ENCODE results near the gene TCAP.

The TCAP gene

DNA sequence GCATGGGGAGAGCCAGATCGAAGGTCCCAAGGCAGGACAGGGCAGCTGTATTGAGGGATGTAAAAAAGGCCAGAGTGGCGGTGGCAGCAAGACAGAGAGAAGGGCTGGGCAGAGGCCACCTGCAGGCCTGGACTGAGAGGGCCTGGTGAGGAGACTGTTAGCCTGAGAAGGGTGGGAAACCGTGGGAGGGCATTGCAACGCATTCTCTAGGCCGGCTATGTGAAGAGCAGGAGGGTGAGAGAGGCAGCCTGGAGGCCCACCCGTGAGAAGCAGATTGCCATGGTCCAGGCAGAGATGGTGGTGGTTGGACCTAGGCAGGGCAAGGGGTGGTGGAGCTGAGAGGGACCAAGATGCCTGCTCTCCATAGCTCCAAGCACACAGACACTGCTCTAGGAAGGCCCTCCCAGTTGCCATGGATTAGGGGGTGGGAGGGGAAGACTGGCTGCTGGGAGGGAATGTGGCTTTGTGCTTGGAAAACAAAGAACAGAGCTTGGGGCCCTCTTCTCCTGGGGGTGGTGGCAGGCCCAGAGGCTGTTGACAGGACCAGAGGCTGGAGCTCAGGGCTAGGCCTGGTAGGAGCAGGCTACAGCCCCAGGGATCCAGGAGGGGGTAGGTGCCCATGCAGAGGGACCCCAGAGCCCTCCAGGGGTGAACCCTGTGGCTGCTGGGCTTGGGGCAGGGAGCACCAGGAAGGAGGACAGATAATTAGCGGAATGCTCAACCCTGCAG is 12.4 kb upstream of the TCAP start:
- Histone ChIP-seq H3K9ac (ENCODE audit: low read length in 2 of 2) (no peak overlapping the region), H3K36me3 (ENCODE audit: control insufficient read depth in 2 of 2, insufficient read depth in 2 of 2, low read length in 2 of 2) (peaks cover under 1 to 3% of the 10 kb centered on the region in 2 donors), H3K27ac (ENCODE audit: low read length) (no peak overlapping the region), H3K9me3 (ENCODE audit: control insufficient read depth in 2 of 2, low read length in 2 of 2) (no peaks in the 10 kb centered on the region), H3K27me3 (ENCODE audit: control insufficient read depth in 1 of 2, insufficient read depth in 2 of 2, low read length in 2 of 2) (no peaks in the 10 kb centered on the region), H3K4me3 (ENCODE audit: low read length in 2 of 2) (no peak overlapping the region), H3K4me1 (ENCODE audit: control insufficient read depth, insufficient read depth, low read length) (peaks cover 7% of the 10 kb centered on the region)

DNA sequence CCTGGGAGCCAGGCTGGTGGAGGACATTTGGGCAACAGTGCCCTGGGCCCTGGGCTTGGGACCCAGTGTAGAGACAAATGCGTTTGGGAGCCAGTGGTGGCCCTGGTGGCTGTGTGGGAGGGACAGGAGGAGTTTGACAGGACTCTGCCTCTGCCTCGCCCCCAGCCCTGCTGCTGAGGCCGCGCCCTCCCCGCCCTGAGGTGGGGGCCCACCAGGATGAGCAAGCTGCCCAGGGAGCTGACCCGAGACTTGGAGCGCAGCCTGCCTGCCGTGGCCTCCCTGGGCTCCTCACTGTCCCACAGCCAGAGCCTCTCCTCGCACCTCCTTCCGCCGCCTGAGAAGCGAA is 11.9 kb upstream of the TCAP start:
- peaks cover 7% of the 10 kb centered on the region for H3K4me1 ChIP-seq (ENCODE audit: control insufficient read depth, insufficient read depth, low read length)
- no peaks in the 10 kb centered on the region for H3K9me3 ChIP-seq (ENCODE audit: control insufficient read depth in 2 of 2, low read length in 2 of 2)
- H3K27ac ChIP-seq (ENCODE audit: low read length): no peak overlapping the region
- no peaks in the 10 kb centered on the region for H3K27me3 ChIP-seq (ENCODE audit: control insufficient read depth in 1 of 2, insufficient read depth in 2 of 2, low read length in 2 of 2)
- H3K36me3 ChIP-seq (ENCODE audit: control insufficient read depth in 2 of 2, insufficient read depth in 2 of 2, low read length in 2 of 2): peaks cover 4 to 6% of the 10 kb centered on the region in 2 donors
- no peak overlapping the region for H3K9ac ChIP-seq (ENCODE audit: low read length in 2 of 2)
- H3K4me3 ChIP-seq (ENCODE audit: low read length in 2 of 2): no peak overlapping the region

DNA sequence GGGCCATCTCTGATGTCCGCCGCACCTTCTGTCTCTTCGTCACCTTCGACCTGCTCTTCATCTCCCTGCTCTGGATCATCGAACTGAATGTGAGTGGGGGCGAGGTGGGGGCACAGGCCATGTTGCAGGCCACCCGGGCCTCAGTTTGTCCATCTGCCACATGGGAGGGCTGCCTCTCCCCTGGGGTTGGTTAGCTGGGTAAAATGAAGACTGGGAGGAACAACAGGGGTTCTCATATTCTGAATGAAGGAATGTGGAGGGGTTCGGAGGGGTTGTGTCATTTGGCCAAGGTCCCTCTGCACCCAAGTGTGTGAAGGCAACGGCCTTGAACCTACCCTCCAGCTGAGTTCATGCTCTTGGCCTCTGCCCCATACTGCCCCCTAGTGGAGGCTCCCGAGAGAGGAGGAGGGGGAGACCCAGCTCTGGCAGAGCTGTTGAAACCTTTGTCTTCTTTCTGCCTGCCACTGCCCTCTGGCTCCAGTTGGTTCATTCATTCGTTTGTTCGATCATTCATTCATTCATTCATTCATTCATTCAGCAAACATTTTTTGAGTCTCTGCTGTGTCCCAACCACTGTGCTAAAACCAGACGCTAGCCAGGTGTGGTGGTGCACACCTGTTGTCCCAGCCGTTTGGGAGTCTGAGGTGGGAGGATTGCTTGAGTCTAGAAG is 11.4 kb upstream of the TCAP start:
- Histone ChIP-seq H3K27ac (ENCODE audit: low read length) (no peak overlapping the region), H3K9ac (ENCODE audit: low read length in 2 of 2) (no peak overlapping the region), H3K27me3 (ENCODE audit: control insufficient read depth in 1 of 2, insufficient read depth in 2 of 2, low read length in 2 of 2) (no peaks in the 10 kb centered on the region), H3K4me3 (ENCODE audit: low read length in 2 of 2) (no peak overlapping the region), H3K9me3 (ENCODE audit: control insufficient read depth in 2 of 2, low read length in 2 of 2) (no peaks in the 10 kb centered on the region), H3K36me3 (ENCODE audit: control insufficient read depth in 2 of 2, insufficient read depth in 2 of 2, low read length in 2 of 2) (peaks cover 8 to 11% of the 10 kb centered on the region in 2 donors), H3K4me1 (ENCODE audit: control insufficient read depth, insufficient read depth, low read length) (peaks cover 7% of the 10 kb centered on the region)

DNA sequence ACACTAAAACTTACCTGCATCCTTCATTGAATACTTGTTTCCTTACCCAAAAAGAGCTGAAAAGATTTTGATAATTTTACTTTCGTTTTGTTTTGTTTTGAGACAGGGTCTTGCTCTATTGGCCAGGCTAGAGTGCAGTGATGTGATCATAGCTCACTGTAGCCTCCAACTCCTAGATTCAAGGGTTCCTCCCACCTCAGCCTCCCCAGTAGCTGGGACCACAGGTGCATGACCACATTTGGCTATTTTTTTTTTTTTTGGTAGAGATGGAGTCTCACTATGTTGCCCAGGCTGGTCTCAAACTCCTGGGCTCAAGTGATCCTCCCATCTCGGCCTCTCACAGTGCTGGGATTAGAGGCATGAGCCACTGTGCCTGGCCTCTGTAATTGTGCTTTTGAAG is 10.0 kb upstream of the TCAP start:
- Histone ChIP-seq H3K4me3 (ENCODE audit: low read length in 2 of 2) (no peak overlapping the region), H3K27ac (ENCODE audit: low read length) (no peak overlapping the region), H3K4me1 (ENCODE audit: control insufficient read depth, insufficient read depth, low read length) (peaks cover 7% of the 10 kb centered on the region), H3K36me3 (ENCODE audit: control insufficient read depth in 2 of 2, insufficient read depth in 2 of 2, low read length in 2 of 2) (peaks cover 11 to 16% of the 10 kb centered on the region in 2 donors), H3K9ac (ENCODE audit: low read length in 2 of 2) (no peak overlapping the region), H3K9me3 (ENCODE audit: control insufficient read depth in 2 of 2, low read length in 2 of 2) (no peaks in the 10 kb centered on the region), H3K27me3 (ENCODE audit: control insufficient read depth in 1 of 2, insufficient read depth in 2 of 2, low read length in 2 of 2) (no peaks in the 10 kb centered on the region)

DNA sequence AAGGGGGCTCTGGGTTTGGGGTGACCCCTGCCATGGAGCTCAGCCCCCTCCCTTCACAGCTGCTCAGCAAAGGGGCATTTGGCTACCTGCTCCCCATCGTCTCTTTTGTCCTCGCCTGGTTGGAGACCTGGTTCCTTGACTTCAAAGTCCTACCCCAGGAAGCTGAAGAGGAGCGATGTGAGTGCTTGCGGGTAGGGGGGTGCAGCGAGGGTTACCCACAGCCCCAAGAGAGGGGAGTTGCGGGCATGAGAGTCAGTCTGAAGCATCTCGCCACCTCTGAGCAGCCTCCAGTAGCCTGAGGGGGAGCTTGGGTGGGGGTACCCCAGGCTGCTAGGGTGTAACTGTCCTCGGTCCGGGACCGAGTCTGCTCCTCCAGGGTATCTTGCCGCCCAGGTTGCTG is 6.8 kb upstream of the TCAP start:
- Histone ChIP-seq H3K27ac (ENCODE audit: low read length) (no peak overlapping the region), H3K4me1 (ENCODE audit: control insufficient read depth, insufficient read depth, low read length) (peaks cover 4% of the 10 kb centered on the region), H3K9ac (ENCODE audit: low read length in 2 of 2) (no peak overlapping the region), H3K36me3 (ENCODE audit: control insufficient read depth in 2 of 2, insufficient read depth in 2 of 2, low read length in 2 of 2) (peaks cover 21 to 22% of the 10 kb centered on the region in 2 donors), H3K27me3 (ENCODE audit: control insufficient read depth in 1 of 2, insufficient read depth in 2 of 2, low read length in 2 of 2) (no peaks in the 10 kb centered on the region), H3K4me3 (ENCODE audit: low read length in 2 of 2) (no peak overlapping the region), H3K9me3 (ENCODE audit: control insufficient read depth in 2 of 2, low read length in 2 of 2) (no peaks in the 10 kb centered on the region)

DNA sequence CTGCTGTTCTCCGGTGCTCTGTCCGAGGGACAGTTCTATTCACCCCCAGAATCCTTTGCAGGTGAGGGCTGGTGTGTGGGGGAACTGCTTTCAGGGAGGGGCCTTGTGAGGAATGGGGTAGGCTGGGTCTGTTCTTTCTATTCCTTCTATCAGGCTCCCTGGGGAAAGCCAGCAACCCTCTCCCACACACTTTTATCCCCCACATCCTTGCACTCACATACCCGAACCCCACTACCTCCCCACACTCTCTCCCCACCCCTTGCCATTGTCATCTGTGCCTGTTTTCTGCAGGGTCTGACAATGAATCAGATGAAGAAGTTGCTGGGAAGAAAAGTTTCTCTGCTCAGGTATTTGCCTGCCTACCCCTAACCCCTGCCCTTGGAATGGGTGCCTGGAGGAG is 6.4 kb upstream of the TCAP start:
- H3K4me3 ChIP-seq (ENCODE audit: low read length in 2 of 2): no peak overlapping the region
- no peaks in the 10 kb centered on the region for H3K27me3 ChIP-seq (ENCODE audit: control insufficient read depth in 1 of 2, insufficient read depth in 2 of 2, low read length in 2 of 2)
- H3K27ac ChIP-seq (ENCODE audit: low read length): no peak overlapping the region
- H3K36me3 ChIP-seq (ENCODE audit: control insufficient read depth in 2 of 2, insufficient read depth in 2 of 2, low read length in 2 of 2): peaks cover 21 to 22% of the 10 kb centered on the region in 2 donors
- peaks cover 4% of the 10 kb centered on the region for H3K4me1 ChIP-seq (ENCODE audit: control insufficient read depth, insufficient read depth, low read length)
- H3K9ac ChIP-seq (ENCODE audit: low read length in 2 of 2): no peak overlapping the region
- H3K9me3 ChIP-seq (ENCODE audit: control insufficient read depth in 2 of 2, low read length in 2 of 2): no peaks in the 10 kb centered on the region

DNA sequence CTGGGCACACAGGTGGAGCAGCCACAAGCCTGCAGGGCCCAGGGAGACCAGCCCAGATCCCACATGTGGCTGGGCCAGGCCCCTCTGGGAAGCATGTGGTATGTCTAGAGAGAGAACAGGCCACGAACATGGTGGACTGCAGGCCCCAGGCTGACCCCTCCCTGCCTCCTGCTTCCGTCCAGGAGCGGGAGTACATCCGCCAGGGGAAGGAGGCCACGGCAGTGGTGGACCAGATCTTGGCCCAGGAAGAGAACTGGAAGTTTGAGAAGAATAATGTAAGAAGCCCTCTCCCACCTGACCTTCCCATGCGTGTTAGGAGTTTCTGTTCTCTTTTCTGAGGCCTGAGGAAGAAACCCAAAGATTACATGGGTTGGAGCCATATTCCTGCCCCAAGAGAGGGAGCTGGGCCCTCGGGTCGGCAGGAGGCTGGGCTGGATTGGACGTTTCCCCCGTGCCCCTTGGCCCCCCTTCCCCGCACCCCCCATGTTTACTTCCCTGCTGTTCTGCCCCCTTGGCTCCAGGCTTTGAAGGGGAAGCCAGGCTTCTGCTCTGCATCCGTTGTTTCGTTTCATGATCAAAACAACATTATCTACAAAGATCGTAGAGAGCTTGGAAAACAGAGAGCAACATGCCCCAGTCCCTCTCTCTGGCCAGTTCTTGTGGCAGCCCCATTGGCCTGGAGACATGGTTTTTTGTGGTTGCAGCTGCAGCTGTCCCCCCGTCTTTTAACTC is 5.7 kb upstream of the TCAP start:
- Histone ChIP-seq H3K9ac (ENCODE audit: low read length in 2 of 2) (no peak overlapping the region), H3K9me3 (ENCODE audit: control insufficient read depth in 2 of 2, low read length in 2 of 2) (no peaks in the 10 kb centered on the region), H3K36me3 (ENCODE audit: control insufficient read depth in 2 of 2, insufficient read depth in 2 of 2, low read length in 2 of 2) (peaks cover 21 to 22% of the 10 kb centered on the region in 2 donors), H3K4me3 (ENCODE audit: low read length in 2 of 2) (no peak overlapping the region), H3K4me1 (ENCODE audit: control insufficient read depth, insufficient read depth, low read length) (peaks cover 6% of the 10 kb centered on the region), H3K27ac (ENCODE audit: low read length) (no peak overlapping the region), H3K27me3 (ENCODE audit: control insufficient read depth in 1 of 2, insufficient read depth in 2 of 2, low read length in 2 of 2) (no peaks in the 10 kb centered on the region)

DNA sequence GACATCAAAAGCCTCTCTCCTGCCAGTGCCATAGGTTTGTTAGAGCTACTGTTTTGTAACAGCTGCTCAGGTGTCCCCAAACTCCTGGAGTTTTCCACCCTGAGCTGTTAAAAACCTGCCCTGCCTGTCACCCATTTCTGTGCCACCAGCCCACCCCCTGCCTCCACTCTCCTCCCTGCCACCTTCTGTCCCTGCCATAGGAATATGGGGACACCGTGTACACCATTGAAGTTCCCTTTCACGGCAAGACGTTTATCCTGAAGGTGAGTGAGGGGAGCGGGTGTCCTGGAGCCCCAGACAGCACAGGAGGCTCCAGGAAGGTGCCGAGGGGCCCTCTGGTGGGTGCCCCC is 5.2 kb upstream of the TCAP start:
- no peak overlapping the region for H3K9ac ChIP-seq (ENCODE audit: low read length in 2 of 2)

DNA sequence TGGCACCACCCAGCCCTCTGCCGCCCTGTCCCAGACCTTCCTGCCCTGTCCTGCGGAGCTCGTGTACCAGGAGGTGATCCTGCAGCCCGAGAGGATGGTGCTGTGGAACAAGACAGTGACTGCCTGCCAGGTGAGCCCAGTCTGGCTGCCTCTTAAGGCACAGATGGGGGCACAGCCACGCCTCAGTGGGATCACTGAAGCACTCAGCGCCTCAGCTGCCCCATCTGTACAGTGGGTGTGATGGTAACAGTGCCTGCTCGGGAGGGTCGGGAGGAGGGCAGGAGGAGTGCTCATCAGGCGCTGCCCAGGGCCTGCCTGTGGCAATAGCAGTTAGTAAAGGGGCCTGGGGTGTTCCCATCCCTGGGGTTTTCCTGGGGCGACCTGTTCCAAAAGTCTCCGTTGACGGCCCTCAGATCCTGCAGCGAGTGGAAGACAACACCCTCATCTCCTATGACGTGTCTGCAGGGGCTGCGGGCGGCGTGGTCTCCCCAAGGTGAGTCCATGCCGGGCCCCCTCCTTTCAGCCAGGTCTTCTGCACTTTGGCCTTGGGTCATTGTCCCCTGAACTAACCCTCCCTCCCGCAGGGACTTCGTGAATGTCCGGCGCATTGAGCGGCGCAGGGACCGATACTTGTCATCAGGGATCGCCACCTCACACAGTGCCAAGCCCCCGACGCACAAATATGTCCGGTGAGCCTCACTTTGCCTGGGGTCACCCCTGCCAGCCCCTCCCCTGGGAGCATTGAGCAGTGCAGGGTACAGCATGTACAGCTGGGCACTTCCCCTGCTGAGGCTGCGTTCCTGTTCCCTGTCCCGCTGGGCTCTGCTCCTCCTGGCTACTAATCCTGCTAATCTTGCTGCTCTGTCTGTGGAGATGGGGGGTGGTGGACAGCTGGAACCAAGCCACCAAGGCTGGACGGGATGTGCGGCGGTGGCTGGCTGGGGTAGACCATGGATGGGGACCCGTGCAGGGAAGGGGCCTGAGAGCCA is 4.5 kb upstream of the TCAP start:
- Histone ChIP-seq H3K27me3 (ENCODE audit: control insufficient read depth in 1 of 2, insufficient read depth in 2 of 2, low read length in 2 of 2) (peaks cover 1 to 2% of the 10 kb centered on the region in 2 donors), H3K27ac (ENCODE audit: low read length) (no peak overlapping the region), H3K36me3 (ENCODE audit: control insufficient read depth in 2 of 2, insufficient read depth in 2 of 2, low read length in 2 of 2) (peaks cover 21 to 22% of the 10 kb centered on the region in 2 donors), H3K4me3 (ENCODE audit: low read length in 2 of 2) (no peak overlapping the region), H3K4me1 (ENCODE audit: control insufficient read depth, insufficient read depth, low read length) (peaks cover 10% of the 10 kb centered on the region), H3K9me3 (ENCODE audit: control insufficient read depth in 2 of 2, low read length in 2 of 2) (no peaks in the 10 kb centered on the region), H3K9ac (ENCODE audit: low read length in 2 of 2) (no peak overlapping the region)

More for the DNA sequence above, 5.2 kb upstream of the TCAP start:
- H3K27me3 ChIP-seq (ENCODE audit: control insufficient read depth in 1 of 2, insufficient read depth in 2 of 2, low read length in 2 of 2): no peaks in the 10 kb centered on the region
- H3K27ac ChIP-seq (ENCODE audit: low read length): no peak overlapping the region
- H3K4me1 ChIP-seq (ENCODE audit: control insufficient read depth, insufficient read depth, low read length): peaks cover 8% of the 10 kb centered on the region
- H3K36me3 ChIP-seq (ENCODE audit: control insufficient read depth in 2 of 2, insufficient read depth in 2 of 2, low read length in 2 of 2): peaks cover 21 to 22% of the 10 kb centered on the region in 2 donors
- no peaks in the 10 kb centered on the region for H3K9me3 ChIP-seq (ENCODE audit: control insufficient read depth in 2 of 2, low read length in 2 of 2)
- H3K4me3 ChIP-seq (ENCODE audit: low read length in 2 of 2): no peak overlapping the region

All from stomach smooth muscle (tissue), 2 donors.